ENCODE measurements around the gene RRP15.

RRP15 gene

DNA sequence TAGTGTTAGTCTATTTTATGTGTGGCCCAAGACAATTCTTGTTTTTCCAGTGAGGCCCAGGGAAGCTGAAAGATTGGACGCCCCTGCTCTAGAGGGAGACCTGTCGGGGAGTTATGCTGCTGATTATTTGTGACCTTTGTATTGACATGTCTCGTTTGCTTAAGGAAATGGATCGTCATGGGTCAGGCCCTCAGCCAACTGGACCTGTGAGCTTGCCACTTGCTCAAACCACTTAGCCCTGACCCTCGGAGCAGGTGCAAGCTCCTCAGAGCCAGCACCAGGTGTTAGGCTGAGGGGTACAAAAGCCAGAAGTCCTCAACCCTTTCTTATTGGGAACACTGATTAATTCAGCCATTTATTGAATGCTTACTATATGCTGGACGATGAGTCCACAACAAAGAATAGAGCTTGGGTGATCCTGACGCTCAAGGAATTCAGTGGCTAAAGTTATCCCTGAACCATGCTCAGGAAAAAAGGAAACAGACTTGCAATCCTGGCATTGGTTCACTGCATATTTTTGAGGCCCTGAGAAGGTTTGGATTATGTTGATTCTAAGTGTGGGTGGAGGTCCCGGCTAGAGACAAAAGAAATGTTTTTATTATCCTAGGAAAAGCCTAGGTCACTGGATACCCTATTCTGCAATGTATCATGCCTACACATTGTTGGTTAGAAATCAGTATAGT, 79.1 kb downstream of the RRP15 start:
- FAIRE-seq = no peak

DNA sequence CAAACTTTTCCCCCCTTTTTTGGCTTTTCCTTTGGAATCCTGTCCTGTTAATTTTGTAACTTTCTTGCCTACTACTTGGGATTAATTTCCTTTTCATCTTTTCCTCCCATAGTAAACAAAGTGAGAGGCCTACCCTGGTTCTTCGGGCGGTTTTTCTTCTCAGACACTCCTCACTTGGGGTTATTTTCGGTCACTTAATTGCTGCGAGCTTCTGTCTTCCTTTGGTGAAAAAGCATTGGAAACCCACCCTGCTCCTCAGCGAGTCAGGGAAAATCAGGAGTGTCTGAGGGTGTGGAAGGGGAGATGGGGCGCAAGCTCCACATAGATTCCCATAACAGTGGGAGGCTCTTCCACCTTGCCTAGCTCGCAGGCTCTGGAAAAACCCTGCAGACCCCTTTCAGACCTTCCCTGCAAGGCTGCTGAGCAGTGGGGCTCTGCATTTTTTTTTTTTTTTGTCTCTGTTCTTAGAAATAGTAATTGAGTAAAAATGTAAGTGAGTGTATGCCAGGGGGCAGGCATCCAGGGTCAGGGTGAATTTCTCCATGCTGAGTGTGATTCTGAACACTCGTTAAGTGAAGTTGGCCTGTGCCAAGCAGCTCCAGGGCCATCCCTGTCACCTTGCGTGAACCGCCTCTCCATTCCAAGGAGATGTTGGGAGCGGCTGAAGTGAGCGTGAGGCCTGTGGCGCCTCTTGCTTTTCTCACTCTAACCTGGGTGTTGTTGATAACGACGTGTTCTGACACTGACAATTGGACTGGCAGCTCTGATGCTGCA, 80.3 kb downstream of the RRP15 start:
- FAIRE-seq = no peak

GRCh38 chr1:218366322-218367052, 81.4 kb downstream of the RRP15 start:
- FAIRE-seq = no peak

DNA sequence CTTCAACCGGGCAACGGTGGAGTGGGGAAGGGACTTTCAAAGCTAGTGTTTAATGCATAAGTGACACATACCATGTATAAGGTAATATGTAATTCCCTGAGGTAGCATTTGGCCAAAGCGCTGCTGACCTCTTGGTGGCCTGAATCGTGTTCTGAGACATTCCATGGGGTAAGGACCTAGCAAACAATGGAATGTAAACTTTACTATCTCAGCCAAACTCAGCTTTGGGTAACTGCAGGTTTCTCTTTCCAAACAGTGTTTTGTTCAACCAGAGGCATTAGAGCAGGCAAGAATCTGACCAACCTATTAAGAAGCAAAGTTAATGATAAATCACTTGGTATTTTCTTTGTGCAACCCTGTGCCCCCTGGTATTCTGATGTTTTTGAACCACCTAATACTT, 82.0 kb downstream of the RRP15 start:
- FAIRE-seq = no peak

DNA sequence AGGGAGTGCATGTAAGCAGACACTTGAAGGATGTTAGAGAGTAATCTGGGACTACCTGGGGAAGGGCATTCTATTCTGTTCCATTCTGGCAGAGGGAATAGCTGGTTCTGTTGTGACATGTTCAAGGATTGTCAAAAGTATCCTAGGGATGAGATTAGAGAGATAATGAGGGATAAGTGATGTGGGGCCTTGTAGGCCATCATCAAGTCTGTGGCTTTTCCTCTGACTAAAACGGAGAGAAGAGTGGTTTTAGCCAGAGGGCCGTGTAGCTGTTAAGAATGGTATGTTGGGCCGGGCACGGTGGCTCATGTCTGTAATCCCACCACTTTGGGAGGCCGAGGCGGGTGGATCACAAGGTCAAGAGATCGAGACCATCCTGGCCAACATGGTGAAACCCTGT, 83.6 kb downstream of the RRP15 start:
- no peak for FAIRE-seq

DNA sequence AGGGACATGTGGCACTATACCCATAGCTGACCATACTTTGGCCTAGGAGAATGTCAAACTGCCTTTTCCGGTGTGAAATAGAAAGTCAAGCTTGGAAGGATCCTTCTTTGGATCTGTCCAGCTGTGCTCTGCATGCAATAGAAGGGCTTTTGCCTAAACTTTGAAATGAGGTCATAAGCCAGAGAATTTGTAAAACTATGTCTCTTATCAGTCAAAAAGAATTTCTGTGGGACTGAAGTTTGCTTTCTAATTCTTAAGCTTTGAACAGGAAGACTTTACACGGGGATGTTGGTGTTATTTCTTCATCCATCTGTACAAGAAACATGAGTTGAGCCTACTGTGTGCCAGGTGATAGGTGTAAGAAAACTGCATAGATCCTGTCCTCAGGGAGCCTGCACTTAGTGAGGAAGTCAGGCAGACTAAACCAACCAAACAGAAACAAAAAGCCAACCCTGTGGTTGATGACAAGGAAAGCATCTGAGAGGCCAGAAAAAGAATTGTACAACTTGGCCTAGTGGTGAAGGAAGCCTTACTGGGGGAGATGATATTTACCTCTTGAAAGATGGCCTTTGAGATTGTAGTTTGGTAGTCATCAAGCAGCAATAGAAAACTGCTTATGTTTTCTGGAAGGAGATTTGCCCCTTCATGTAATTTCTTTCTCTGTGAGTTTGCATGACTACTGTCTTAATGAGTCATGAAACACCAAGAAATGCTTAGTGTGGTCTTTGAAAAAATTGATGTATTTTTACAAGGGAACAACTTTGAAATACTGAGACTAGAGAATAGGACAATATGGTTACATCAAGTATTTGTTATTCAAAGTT, 84.8 kb downstream of the RRP15 start:
- FAIRE-seq = no peak

DNA sequence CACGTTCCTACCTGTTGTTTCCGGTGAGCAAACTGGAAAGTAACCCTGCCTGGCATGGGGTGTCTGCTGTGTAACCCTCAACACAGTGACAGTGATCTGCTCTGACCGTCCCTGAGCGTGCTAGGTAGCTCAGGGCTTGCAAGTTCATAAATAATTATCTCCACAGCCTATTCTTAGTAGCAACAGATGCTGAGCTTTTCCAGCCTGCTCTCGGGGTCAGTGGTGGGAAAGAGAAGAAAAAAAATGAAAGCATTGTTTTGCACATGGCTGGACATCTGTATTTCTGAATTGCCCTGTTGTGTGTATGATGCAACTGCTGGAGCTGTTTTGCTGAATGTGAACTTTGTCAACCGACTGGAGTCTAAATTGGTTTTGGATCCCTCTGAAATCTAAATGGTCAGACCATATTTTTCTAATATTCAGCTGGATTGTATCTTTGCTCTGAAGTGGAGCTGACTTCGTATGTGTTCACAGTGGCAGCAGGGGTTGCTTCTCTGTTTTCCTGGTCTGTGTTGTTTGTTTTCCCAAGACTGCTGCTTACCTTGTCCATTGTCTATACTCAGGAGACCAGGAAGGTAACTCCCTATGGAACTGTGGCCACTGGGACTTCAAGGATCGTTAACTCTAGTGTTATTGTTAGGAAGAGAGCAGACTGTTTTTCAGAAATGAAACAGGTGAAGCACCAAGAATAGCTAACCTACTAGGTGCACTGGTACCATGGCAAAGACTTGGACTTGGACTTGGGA, 87.0 kb downstream of the RRP15 start:
- FAIRE-seq = no peak

DNA sequence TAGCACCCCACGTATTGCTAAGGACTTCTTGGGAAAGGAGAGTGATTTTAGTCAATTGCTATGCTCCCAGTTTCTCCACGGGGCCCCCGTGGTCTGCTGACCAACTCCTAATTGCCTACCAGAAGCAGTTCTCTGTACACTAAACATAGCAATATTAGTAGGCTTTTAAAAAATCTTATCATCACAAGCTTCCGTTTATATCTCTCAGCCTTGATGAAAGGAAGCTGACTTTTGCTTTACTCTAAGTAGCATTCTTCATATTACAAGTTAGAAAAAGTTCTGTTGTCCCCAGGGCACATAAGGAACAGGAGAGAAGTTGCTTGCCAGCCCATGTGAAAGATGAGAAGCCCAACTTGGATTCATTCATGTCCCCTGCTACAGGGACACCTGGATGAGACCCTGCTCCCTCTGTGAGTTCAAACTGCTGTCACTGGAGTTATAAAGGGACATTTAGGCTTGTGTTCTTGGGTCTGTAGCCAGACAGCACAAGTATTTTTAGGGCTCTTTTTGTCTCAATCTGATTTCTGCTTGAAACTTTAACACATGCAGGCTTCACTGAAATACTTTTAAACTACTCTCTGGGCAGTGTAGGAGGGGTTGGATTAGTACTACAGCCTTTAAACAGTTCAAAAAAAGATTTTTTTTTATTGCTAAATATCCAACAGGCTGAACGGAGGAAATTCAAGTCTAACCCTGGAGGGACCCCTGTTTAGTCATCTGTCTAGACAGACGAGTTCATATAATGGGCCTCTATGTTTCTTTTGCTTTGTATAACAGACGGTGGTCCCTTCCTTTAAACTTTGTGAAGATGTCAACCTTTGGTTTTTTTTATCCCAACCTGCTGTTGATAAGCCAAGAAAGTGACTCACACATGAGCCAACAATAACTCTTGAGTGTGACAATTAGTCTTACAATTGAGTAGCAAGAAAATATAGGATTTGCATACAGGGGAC, 89.6 kb downstream of the RRP15 start:
- FAIRE-seq = no peak

GRCh38 chr1:218376722-218377121, 91.6 kb downstream of the RRP15 start:
- no peak for FAIRE-seq

GRCh38 chr1:218377143-218377660, 92.1 kb downstream of the RRP15 start:
- FAIRE-seq = no peak

GRCh38 chr1:218380125-218380977, 95.3 kb downstream of the RRP15 start:
- no peak for FAIRE-seq

DNA sequence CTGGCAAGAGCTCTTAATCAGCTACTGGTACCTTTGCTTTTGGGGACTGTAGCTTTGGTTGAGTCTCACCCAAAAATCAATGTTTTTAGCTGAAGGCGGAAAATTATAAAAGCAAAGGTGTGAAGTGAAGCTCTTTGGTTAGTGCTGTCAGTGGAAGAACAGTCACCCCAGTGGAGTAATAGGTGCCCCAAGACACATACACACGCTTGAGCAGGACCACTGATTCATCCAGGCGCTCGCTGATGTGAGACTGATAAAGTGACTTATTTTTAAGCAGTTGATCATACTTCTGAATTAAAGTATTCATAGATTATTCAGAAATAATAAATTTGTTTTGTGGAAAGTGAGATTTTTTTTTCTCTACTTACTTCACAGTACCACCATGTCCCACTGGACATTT, 97.2 kb downstream of the RRP15 start:
- FAIRE-seq = no peak

DNA sequence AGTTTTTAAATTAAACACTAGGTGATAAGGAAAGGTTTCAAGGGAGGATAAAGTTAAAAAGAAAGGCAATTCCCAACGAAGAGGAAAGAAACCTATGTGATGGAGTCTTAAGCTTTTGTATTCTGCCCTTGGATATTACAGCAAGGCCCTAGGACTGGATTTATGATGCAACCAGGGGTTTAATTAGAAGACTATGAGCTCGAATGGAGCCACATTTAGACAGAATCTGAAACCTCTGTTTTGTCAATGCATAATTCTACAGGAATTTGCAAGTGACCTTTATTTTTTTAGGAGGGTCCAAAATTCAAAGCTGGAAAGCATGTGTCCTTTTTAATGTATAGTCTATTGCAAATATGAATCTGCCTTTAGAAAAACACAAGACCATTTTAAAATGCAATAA, 98.0 kb downstream of the RRP15 start:
- FAIRE-seq = no peak

- no peak for FAIRE-seq
Observed at GRCh38 chr1:218383681-218384080, 98.6 kb downstream of the RRP15 start.

GRCh38 chr1:218384581-218384993, 99.5 kb downstream of the RRP15 start:
- FAIRE-seq = no peak
